Fibroblast of pulmonary artery (primary cell): Measurements from ENCODE around the gene DLGAP4.

Source experiments
- DNase-seq: peaks from one replicate; pipeline ENCODE4 v3.0.0-alpha.2; 2010; ENCODE audit warnings: low read depth
- H3K4me3 ChIP-seq: replicated peaks from 2 replicates; pipeline ENCODE4 v1.5.1; 2011; ENCODE audit warnings: low read depth, mild to moderate bottlenecking, control low read depth, low read length, moderate library complexity
- TF ChIP-seq, protein P1 (sequence below): IDR thresholded peaks from 2 replicates; pipeline ENCODE4 v1.5.1; 2011; ENCODE audit warnings: mild to moderate bottlenecking, control low read depth, low read length, inconsistent platforms; ENCODE audit errors: missing control alignments

DLGAP4 gene

DNA sequence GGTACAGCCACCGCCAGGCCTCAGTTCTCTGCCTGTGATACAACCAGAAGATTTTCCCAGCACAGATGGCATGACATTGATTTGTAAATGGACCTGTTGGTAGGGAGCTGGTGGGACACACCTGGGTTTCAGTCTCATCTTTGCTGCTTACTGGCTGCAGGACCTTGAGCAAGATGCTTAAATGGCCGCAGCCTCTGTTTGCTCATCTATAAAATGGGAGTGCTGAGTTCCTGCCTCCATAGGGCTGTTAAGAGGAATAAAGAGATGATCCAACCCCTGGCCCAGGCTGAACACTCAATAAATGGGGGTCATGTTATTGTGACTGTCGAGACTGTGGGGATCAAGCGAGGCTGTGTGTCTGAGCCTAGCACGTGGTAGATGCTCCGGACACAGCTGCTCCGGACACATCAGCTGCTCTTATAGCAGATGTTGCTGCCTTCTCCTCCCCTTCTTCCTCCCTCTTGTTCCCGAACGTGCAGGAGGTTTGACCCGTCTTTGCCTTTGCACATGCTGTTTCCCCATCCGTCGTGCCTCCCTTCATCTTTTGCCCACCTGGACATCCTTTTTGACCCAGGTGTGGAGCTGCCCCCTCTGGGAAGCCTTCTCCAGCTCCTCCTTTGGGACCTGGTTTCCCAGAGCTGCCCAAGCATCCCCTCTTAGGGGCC lies 29.2 kb downstream of the DLGAP4 start:
- H3K4me3 ChIP-seq = no peak overlapping the region
- no peak for DNase-seq
- TF ChIP-seq, protein P1, sequence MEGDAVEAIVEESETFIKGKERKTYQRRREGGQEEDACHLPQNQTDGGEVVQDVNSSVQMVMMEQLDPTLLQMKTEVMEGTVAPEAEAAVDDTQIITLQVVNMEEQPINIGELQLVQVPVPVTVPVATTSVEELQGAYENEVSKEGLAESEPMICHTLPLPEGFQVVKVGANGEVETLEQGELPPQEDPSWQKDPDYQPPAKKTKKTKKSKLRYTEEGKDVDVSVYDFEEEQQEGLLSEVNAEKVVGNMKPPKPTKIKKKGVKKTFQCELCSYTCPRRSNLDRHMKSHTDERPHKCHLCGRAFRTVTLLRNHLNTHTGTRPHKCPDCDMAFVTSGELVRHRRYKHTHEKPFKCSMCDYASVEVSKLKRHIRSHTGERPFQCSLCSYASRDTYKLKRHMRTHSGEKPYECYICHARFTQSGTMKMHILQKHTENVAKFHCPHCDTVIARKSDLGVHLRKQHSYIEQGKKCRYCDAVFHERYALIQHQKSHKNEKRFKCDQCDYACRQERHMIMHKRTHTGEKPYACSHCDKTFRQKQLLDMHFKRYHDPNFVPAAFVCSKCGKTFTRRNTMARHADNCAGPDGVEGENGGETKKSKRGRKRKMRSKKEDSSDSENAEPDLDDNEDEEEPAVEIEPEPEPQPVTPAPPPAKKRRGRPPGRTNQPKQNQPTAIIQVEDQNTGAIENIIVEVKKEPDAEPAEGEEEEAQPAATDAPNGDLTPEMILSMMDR = no peak

DNA sequence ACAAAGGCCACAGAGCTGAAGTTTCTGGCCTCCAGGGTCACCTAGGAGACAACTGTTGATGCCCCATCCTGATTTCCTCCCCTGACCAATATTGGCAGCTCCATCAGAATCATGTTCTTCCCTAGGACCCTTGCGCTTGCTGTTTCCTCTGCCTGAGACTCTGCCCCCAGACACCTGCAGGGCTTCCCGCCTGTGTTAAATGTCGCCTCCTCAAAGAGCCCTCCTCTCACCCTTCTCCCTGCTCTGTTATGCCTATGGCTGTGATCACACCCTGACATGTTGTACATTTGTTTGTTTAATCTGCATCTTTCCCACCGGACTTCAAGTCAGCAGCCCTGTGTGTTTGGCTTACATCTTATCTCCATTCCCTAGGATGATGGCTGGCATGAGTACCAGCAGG lies 30.1 kb downstream of the DLGAP4 start:
- H3K4me3 ChIP-seq = no peak overlapping the region
- TF ChIP-seq, protein P1 = no peak
- DNase-seq = no peak

DNA sequence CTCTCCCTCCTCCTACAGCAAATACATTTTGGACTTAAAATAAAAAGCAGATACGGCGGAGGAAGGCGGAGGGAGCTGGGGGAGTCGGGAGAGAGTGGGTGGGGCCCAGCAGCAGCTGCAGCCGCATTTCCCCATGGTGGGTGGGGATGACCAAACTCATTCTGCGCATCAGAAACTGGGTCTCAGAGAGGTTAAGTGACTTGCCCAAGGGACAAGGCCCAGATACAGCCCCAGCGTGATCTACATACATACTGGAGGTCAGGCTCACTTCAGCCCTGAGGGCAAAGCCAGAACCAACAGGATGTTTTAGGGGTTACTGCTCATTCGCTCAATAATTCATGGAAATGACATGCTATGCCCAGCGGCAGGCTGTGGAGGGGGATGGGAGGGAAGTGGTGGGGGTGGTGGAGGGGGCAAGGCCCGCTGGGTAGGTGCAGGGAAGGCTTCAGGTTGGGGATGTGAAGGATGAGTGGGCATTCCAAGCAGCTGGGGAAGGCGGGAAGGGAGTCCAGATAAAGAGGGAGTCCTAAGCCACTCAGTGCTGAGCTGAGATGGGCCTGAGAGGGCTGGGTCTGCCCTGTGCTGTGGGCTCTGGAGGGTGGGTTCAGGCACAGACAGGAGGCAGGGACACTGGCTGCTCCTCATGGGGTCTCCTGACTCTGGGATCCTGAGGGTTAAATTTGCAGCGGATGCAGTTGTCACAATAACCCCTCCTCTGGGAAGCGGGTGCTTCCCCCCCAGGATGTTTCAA lies 31.0 kb downstream of the DLGAP4 start:
- TF ChIP-seq, protein P1 = no peak
- H3K4me3 ChIP-seq = no peak overlapping the region
- DNase-seq = no peak

DNA sequence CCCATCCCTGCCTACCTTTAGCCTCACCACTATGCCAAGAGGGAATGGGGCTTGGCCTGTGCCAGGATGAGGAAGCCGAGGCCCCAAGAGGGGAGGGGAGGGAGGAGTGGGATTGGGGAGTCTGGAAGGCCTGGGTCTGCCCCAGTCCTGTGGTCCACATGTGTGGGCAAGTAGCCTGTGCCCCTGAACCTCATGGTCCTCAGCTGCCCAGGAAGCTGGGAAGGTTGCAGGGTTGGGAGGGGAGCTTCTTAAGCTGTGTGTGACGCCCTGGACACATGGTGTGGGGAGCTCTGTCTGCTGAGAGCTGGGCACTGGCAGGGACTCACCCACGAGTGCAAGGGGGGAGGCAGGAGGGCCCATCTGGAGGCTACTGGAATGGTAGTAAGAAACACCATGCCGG lies 31.7 kb downstream of the DLGAP4 start:
- TF ChIP-seq, protein P1 = no peak
- no peak for DNase-seq
- H3K4me3 ChIP-seq = no peak overlapping the region

DNA sequence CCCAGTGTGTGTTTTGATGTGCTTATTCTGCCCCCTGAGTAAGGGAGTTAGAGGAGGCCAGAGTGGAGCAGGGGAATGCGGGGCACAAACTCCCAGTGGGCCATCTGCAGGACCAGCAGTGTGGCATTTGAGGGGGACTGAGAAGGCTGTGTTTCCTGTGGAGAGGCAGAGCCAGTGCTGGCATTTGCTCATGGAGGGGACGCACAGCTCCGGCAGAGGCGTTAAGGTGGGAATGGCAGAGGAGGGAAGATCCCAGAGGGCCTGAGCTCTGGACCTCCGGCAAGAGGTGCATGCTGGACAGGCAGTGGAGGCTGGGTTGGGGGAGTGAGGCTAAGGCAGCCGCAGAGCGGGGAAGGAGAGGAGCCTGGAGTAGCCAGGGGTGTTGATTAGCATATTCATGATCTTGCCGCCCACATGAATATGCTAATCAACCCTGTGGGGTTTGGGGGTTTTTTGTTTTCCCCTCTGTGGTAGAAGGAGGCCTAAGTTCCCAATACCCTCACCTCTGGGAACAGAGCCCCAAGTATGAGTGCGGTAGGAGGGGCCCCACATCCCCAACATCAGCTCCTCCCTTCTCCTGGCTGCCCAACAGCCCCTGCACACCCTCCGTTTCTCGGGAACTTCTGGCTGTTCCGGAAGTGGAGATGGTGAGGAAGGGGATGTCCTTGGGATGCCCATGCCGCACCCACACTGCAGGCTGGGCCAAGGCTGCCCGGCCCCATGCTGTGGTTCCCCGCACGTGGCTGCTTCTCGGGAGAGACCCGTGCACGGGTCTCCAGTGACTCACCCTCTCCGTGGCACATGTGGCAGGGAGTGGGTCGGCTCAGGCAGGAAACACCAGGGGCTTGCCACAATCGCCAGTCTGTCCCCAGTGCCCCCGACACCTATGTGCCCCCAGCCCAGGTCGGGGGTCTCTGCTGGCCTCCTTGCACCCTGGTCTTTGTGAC lies 33.8 kb downstream of the DLGAP4 start:
- no peak for DNase-seq
- no peak overlapping the region for H3K4me3 ChIP-seq
- TF ChIP-seq, protein P1 = no peak

DNA sequence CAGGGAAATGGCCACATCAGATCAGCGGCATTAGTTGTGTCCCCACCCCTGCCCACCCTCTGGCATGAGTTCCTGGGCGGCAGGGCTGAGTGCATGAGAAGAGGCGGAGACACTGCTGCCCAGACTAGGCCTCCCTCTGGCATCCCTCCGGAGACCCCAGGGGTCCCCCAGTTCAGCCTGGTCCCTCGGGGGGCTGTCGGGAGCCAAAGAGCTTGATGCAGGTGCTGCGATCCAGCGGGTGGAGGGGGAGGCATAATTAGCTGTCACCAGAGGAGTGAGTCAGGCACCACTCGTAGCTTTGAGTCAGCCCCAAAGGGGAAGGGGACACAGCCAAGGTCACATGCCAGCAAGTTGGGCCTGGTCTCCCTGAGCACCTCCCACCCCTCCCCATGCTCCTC lies 34.5 kb downstream of the DLGAP4 start:
- H3K4me3 ChIP-seq = no peak overlapping the region
- TF ChIP-seq, protein P1 = no peak
- DNase-seq = no peak
